Sigmoid colon (tissue), 7 donors: ENCODE data around the gene MEFV. TPM values are rescaled to one million over a fixed set of nuclear protein-coding genes. Genes with fewer than 3 reads are reported as not detected.

Experiments
- DNase-seq: peaks from one replicate; pipeline ENCODE4 v3.0.0-alpha.2; 2019
- H3K27ac ChIP-seq, 4 donors: fragments of 200-600 bp; sonication (generic); one replicate each; pipeline ENCODE4 v1.5.1; 2016 to 2019; ENCODE audit warnings: mild to moderate bottlenecking in 1 of 4
- H3K27me3 ChIP-seq, 3 donors: fragments of 200-600 bp; sonication (generic); one replicate each; pipeline ENCODE4 v1.5.1; 2019; ENCODE audit warnings: mild to moderate bottlenecking in 1 of 3
- H3K36me3 ChIP-seq, 4 donors: fragments of 200-600 bp; sonication (generic); one replicate each; pipeline ENCODE4 v1.5.1; 2016 to 2019
- H3K4me1 ChIP-seq, 4 donors: fragments of 200-600 bp; sonication (generic); one replicate each; pipeline ENCODE4 v1.5.1; 2017 to 2019
- H3K4me3 ChIP-seq, 4 donors: fragments of 200-600 bp; sonication (generic); one replicate each; pipeline ENCODE4 v1.5.1; 2017 to 2019; ENCODE audit warnings: mild to moderate bottlenecking in 2 of 4, moderate library complexity in 1 of 4
- H3K9me3 ChIP-seq, 4 donors: fragments of 200-600 bp in 3 of 4; sonication (generic) in 3 of 4; one replicate each; pipeline versions ENCODE4 v1.5.1 to v1.6.1; 2013 to 2019
- EP300 ChIP-seq, 4 donors: sonication (generic); formaldehyde crosslinking; IDR thresholded peaks; one replicate each; pipeline ENCODE4 v1.6.1; 2017; ENCODE audit warnings: antibody characterized with exemption in 4 of 4
- POLR2A ChIP-seq, 2 donors: fragments of 450-650 bp; IDR thresholded peaks; one replicate each; pipeline ENCODE4 v1.6.1; 2016; ENCODE audit warnings: antibody characterized with exemption in 2 of 2, mild to moderate bottlenecking in 2 of 2, moderate library complexity in 2 of 2
- POLR2AphosphoS5 ChIP-seq, 4 donors: sonication (generic); formaldehyde crosslinking; IDR thresholded peaks; one replicate each; pipeline ENCODE4 v1.6.1; 2017; ENCODE audit warnings: antibody characterized with exemption in 4 of 4
- WGBS, 2 donors: extraction: QIAGEN DNeasy Blood & Tissue Kit; methylation state at CpG; one replicate each; pipeline ENCODE4 v1.1.7; 2013; 5-methylcytosine and 5-hydroxymethylcytosine counted together
- intact Hi-C: fragments of 100-400 bp; cut with DNase I; formaldehyde crosslinking; loops from one replicate; pipeline ENCODE4 v1.15.1; 2023
- polyA plus RNA-seq, 3 donors: library from polyadenylated mRNA; stranded (reverse); fragments of 200-250 nt; gene quantifications; one replicate each; pipeline ENCODE4 v1.2.3, GENCODE V29; 2013
- total RNA-seq, 4 donors: library from RNA; depleted of rRNA; stranded (reverse); fragments of >200 nt; gene quantifications; one replicate each; pipeline ENCODE4 v1.1.0, GENCODE V29; 2016
- TF ChIP-seq, protein P1 (sequence below), 4 experiments: fragments of 450-650 bp in 3 of 4; fragments of 200-600 bp in 1 of 4; IDR thresholded peaks; one replicate each; pipeline ENCODE4 v1.5.1; 2016 to 2019; ENCODE audit warnings: antibody characterized with exemption in 4 of 4, mild to moderate bottlenecking in 3 of 4, moderate library complexity in 2 of 4
- donor health status: healthy with polysubstance abuse.
- donor health status: Bipolar disorder and iron deficiency.
- donor health status: healthy.

MEFV gene
- total and polyA plus RNA-seq, 7 donors = 0.60 to 2.9 (median 1.2) TPM

DNA sequence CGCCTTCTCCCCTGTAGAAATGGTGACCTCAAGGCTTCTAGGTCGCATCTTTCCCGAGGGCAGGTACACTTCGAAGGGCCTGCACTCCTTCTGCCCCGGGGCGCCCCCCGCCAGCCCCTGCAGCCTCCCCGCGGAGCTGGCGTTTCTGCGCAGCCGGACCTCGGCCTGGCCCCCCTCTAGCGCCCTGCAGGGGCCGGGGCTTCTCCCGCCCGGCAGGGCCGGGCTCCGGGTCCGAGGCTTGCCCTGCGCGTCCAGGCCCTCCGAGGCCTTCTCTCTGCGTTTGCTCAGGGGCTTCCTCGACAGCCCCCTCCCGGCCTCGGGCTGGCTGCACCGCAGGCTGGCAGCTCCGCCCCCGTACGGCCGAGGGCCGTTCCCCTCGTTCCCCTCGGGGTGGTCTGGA lies 2.1 kb downstream of the MEFV start:
- Histone ChIP-seq H3K4me3 (no peak overlapping the region), H3K9me3 (no peaks in the 10 kb centered on the region), H3K27ac (no peak overlapping the region), H3K36me3 (no peaks in the 10 kb centered on the region), H3K27me3 (peaks cover 0 to 14% (median 0%) of the 10 kb centered on the region in 3 donors), H3K4me1 (no peaks in the 10 kb centered on the region)
- no peak for DNase-seq
- WGBS, 2 donors = 47 to 59% methylated on average over 35 of the region's 35 CpGs
- TF ChIP-seq POLR2AphosphoS5 (IDR thresholded peaks at IDR 0.05) (no peak), POLR2A (IDR thresholded peaks at IDR 0.05) (no peak), EP300 (IDR thresholded peaks at IDR 0.05) (no peak)
- TF ChIP-seq, protein P1, sequence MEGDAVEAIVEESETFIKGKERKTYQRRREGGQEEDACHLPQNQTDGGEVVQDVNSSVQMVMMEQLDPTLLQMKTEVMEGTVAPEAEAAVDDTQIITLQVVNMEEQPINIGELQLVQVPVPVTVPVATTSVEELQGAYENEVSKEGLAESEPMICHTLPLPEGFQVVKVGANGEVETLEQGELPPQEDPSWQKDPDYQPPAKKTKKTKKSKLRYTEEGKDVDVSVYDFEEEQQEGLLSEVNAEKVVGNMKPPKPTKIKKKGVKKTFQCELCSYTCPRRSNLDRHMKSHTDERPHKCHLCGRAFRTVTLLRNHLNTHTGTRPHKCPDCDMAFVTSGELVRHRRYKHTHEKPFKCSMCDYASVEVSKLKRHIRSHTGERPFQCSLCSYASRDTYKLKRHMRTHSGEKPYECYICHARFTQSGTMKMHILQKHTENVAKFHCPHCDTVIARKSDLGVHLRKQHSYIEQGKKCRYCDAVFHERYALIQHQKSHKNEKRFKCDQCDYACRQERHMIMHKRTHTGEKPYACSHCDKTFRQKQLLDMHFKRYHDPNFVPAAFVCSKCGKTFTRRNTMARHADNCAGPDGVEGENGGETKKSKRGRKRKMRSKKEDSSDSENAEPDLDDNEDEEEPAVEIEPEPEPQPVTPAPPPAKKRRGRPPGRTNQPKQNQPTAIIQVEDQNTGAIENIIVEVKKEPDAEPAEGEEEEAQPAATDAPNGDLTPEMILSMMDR (IDR thresholded peaks at IDR 0.05) = no peak
- intact Hi-C loops = no loop called here

DNA sequence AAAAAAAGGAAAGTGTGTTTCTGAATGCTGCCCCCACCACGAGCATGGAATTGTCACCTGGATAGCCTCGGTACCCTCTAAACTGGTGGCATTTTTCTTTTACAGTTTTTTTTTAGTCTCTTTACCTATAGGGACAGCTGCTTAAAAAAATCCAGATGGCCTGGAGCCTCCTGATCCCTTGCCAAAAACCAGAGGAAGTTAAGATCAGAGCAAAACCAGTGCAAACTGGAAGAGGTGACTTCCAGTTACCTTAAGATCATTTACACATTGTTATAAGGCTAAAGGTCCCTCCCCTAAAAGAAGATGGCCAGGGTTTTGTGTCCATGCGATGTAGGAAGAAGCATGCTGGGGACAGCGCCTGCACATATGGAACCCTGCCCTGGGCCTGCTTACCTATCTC lies 3.5 kb downstream of the MEFV start:
- Histone ChIP-seq H3K27ac (no peak overlapping the region), H3K27me3 (peaks cover 0 to 14% (median 0%) of the 10 kb centered on the region in 3 donors), H3K36me3 (no peaks in the 10 kb centered on the region), H3K4me3 (no peak overlapping the region), H3K9me3 (no peaks in the 10 kb centered on the region), H3K4me1 (no peaks in the 10 kb centered on the region)
- DNase-seq = no peak
- WGBS, 2 donors = 73 to 87% methylated on average over 4 of the region's 4 CpGs
- TF ChIP-seq EP300 (IDR thresholded peaks at IDR 0.05) (no peak), POLR2A (IDR thresholded peaks at IDR 0.05) (no peak), POLR2AphosphoS5 (IDR thresholded peaks at IDR 0.05) (no peak)
- TF ChIP-seq, protein P1 (IDR thresholded peaks at IDR 0.05) = no peak
- intact Hi-C loops = no loop called here

DNA sequence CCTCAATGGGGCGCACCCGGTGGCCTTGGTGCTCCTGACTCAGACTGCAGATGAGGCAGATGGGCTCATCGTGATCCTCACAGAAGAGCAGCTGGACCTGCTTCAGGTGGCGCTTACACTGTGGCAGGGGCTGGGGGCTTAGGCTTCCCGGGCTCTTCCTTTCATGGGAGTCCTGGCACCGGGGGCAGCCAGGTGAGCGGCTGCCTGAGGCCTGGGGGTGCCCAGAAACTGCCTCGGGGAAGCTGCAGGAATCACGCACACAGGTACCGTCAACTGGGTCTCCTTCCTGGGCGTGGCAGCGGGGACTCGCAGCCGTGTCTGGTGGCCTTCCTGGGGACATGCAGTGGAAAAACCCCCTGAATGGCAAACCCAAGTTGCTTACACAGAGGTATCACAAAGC lies 7.0 kb downstream of the MEFV start:
- Histone ChIP-seq H3K4me1 (no peaks in the 10 kb centered on the region), H3K27me3 (peaks cover 0 to 5% (median 0%) of the 10 kb centered on the region in 3 donors), H3K4me3 (no peak overlapping the region), H3K27ac (no peak overlapping the region), H3K36me3 (no peaks in the 10 kb centered on the region), H3K9me3 (no peaks in the 10 kb centered on the region)
- WGBS, 2 donors = 86 to 87% methylated on average over 14 of the region's 14 CpGs
- no peak for TF ChIP-seq POLR2A (IDR thresholded peaks at IDR 0.05)
- TF ChIP-seq EP300 (IDR thresholded peaks at IDR 0.05) = no peak
- TF ChIP-seq, protein P1 (IDR thresholded peaks at IDR 0.05) = no peak
- no peak for TF ChIP-seq POLR2AphosphoS5 (IDR thresholded peaks at IDR 0.05)
- intact Hi-C loops = no loop called here
- no peak for DNase-seq

DNA sequence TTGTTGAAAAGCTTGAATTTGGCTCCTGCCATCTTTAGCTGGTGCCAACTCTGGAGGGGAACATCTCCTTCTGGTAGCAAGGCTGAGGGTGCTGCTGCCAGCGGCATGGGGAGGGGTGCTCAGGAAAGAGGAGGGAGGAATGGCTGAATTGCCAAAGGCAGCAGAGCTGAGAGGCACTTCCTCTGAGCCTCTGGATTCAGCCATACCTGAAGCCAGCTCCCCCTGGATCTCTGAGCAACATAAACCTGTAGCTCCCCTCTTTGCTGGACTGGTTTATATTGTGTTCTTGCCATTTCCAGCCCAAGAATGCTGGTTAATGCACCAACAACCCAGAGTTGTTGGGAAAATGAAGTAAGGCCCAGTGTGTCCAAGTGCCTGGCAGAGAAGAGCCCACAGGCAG lies 7.4 kb downstream of the MEFV start:
- no peak overlapping the region for H3K27ac ChIP-seq
- intact Hi-C loops = no loop called here
- 76 to 81% methylated on average over 1 of the region's 1 CpG for WGBS, 2 donors
- no peak overlapping the region for H3K4me3 ChIP-seq
- no peaks in the 10 kb centered on the region for H3K36me3 ChIP-seq
- H3K9me3 ChIP-seq = no peaks in the 10 kb centered on the region
- no peaks in the 10 kb centered on the region for H3K4me1 ChIP-seq
- H3K27me3 ChIP-seq = peaks cover 0 to under 1% (median 0%) of the 10 kb centered on the region in 3 donors
- TF ChIP-seq EP300 (IDR thresholded peaks at IDR 0.05) (no peak), POLR2A (IDR thresholded peaks at IDR 0.05) (no peak), POLR2AphosphoS5 (IDR thresholded peaks at IDR 0.05) (no peak)
- TF ChIP-seq, protein P1 (IDR thresholded peaks at IDR 0.05) = no peak
- DNase-seq = no peak

DNA sequence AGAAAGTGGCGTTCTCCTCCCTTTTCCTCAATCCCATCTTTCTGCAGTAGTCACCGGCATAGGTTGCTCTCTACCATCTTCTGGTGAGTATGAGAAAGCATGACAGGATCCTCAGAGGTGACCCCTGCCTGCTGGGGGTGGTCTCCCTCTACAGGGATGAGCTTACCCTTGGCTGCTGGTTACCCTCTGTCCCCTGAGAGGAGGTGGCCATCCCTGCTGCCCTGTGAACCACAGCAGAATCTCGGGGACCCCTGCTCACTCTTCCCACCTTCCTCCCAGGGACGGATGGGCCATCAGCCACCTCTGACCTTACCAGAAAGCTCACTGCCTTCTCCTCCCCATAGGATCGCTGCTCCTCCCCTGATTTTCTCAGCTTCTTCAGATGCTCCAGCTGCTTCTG lies 7.8 kb downstream of the MEFV start:
- H3K27ac ChIP-seq = no peak overlapping the region
- WGBS, 2 donors = 86% methylated on average over 5 of the region's 5 CpGs
- no peaks in the 10 kb centered on the region for H3K36me3 ChIP-seq
- intact Hi-C loops = no loop called here
- no peaks in the 10 kb centered on the region for H3K9me3 ChIP-seq
- no peak overlapping the region for H3K4me3 ChIP-seq
- no peaks in the 10 kb centered on the region for H3K27me3 ChIP-seq
- no peak for TF ChIP-seq POLR2A (IDR thresholded peaks at IDR 0.05)
- TF ChIP-seq, protein P1 (IDR thresholded peaks at IDR 0.05) = no peak
- TF ChIP-seq POLR2AphosphoS5 (IDR thresholded peaks at IDR 0.05) = no peak
- no peak for TF ChIP-seq EP300 (IDR thresholded peaks at IDR 0.05)
- no peaks in the 10 kb centered on the region for H3K4me1 ChIP-seq
- no peak for DNase-seq
